ENCODE results near the gene ACAD10.

ACAD10 gene

GRCh38 chr12:111783046-111783445 lies 97.2 kb downstream of the ACAD10 start:
- no peak for TF ChIP-seq CTCF (conservative IDR thresholded peaks at IDR 0.05; ENCODE audit: low read depth, low read length)
- H3K4me3 ChIP-seq (ENCODE audit: low read depth, low read length): no peak overlapping the region
- DNase-seq (ENCODE audit: low read depth): no peak

- no peak for TF ChIP-seq CTCF (conservative IDR thresholded peaks at IDR 0.05; ENCODE audit: low read depth, low read length)
- no peak overlapping the region for H3K4me3 ChIP-seq (ENCODE audit: low read depth, low read length)
- no peak for DNase-seq (ENCODE audit: low read depth)
Measured at GRCh38 chr12:111784953-111785352, 99.1 kb downstream of the ACAD10 start.

- no peak overlapping the region for H3K4me3 ChIP-seq (ENCODE audit: low read depth, low read length)
- no peak for TF ChIP-seq CTCF (conservative IDR thresholded peaks at IDR 0.05; ENCODE audit: low read depth, low read length)
- DNase-seq (ENCODE audit: low read depth): no peak
Measured at GRCh38 chr12:111785651-111786050, 99.8 kb downstream of the ACAD10 start.

- H3K4me3 ChIP-seq (ENCODE audit: low read depth, low read length): no peak overlapping the region
- peak; percentile 47 for DNase-seq (ENCODE audit: low read depth)
- peak; percentile 59 for TF ChIP-seq CTCF (conservative IDR thresholded peaks at IDR 0.05; ENCODE audit: low read depth, low read length)
Measured at GRCh38 chr12:111788178-111788654, 102.4 kb downstream of the ACAD10 start.

GRCh38 chr12:111789779-111790178 lies 103.9 kb downstream of the ACAD10 start:
- no peak for DNase-seq (ENCODE audit: low read depth)
- H3K4me3 ChIP-seq (ENCODE audit: low read depth, low read length): no peak overlapping the region
- TF ChIP-seq CTCF (conservative IDR thresholded peaks at IDR 0.05; ENCODE audit: low read depth, low read length): no peak

GRCh38 chr12:111791507-111791906 lies 105.7 kb downstream of the ACAD10 start:
- no peak for TF ChIP-seq CTCF (conservative IDR thresholded peaks at IDR 0.05; ENCODE audit: low read depth, low read length)

GRCh38 chr12:111792155-111792855 lies 106.5 kb downstream of the ACAD10 start:
- no peak overlapping the region for H3K4me3 ChIP-seq (ENCODE audit: low read depth, low read length)
- TF ChIP-seq CTCF (conservative IDR thresholded peaks at IDR 0.05; ENCODE audit: low read depth, low read length): no peak
- no peak for DNase-seq (ENCODE audit: low read depth)

More at GRCh38 chr12:111791507-111791906, 105.7 kb downstream of the ACAD10 start:
- no peak for DNase-seq (ENCODE audit: low read depth)
- no peak overlapping the region for H3K4me3 ChIP-seq (ENCODE audit: low read depth, low read length)

Data from choroid plexus epithelial cell (primary cell).